H9 (cell line): ENCODE data around the gene TATDN2. TPM values are rescaled to one million over a fixed set of nuclear protein-coding genes. Genes with fewer than 3 reads are reported as not detected.

ENCODE experiments used
- DNase-seq: peaks from one replicate; pipeline ENCODE4 v3.0.0-alpha.2; 2017
- H2AFZ ChIP-seq: one replicate; pipeline ENCODE4 v1.6.1; 2013; ENCODE audit warnings: mild to moderate bottlenecking, low read length, control low read depth, moderate library complexity
- H2AK5ac ChIP-seq: 2 replicates; pipeline ENCODE4 v1.6.1; 2013; ENCODE audit warnings: low read length, control low read depth, mixed read lengths; ENCODE audit not compliant: insufficient read length
- H2BK120ac ChIP-seq: one replicate; pipeline ENCODE4 v1.6.1; 2013; ENCODE audit warnings: low read depth, mild to moderate bottlenecking, low read length, control low read depth, inconsistent platforms; ENCODE audit not compliant: poor library complexity, severe bottlenecking
- H2BK12ac ChIP-seq: 2 replicates; pipeline ENCODE4 v1.6.1; 2013; ENCODE audit warnings: low read length, control low read depth, mixed read lengths, low read depth; ENCODE audit not compliant: insufficient read length
- H2BK15ac ChIP-seq: 2 replicates; pipeline ENCODE4 v1.6.1; 2013; ENCODE audit warnings: low read depth, low read length, control low read depth
- H2BK20ac ChIP-seq: one replicate; pipeline ENCODE4 v1.6.1; 2013; ENCODE audit warnings: low read depth, mild to moderate bottlenecking, low read length, control low read depth, inconsistent platforms; ENCODE audit not compliant: poor library complexity, severe bottlenecking
- H2BK5ac ChIP-seq: 2 replicates; pipeline ENCODE4 v1.6.1; 2013; ENCODE audit warnings: low read length, control low read depth, mixed read lengths; ENCODE audit not compliant: insufficient read length
- H3K14ac ChIP-seq: 2 replicates; pipeline ENCODE4 v1.6.1; 2013; ENCODE audit warnings: low read length, control low read depth; ENCODE audit not compliant: insufficient read depth
- H3K18ac ChIP-seq: 2 replicates; pipeline ENCODE4 v1.6.1; 2013; ENCODE audit warnings: low read depth, mild to moderate bottlenecking, mixed read lengths, low read length, control low read depth; ENCODE audit not compliant: insufficient read length
- H3K23ac ChIP-seq: 2 replicates; pipeline ENCODE4 v1.6.1; 2013; ENCODE audit warnings: low read length, control low read depth, mixed read lengths, low read depth; ENCODE audit not compliant: insufficient read length
- H3K23me2 ChIP-seq: 2 replicates; pipeline ENCODE4 v1.6.1; 2013; ENCODE audit warnings: low read depth, mild to moderate bottlenecking, mixed read lengths, low read length, control low read depth; ENCODE audit not compliant: insufficient read length, poor library complexity, severe bottlenecking
- H3K27ac ChIP-seq: 2 replicates; pipeline ENCODE4 v1.5.1; 2013; ENCODE audit warnings: low read length, control low read depth, mixed read lengths, low read depth; ENCODE audit not compliant: insufficient read length
- H3K27me3 ChIP-seq: 2 replicates; pipeline ENCODE4 v1.6.1; 2013; ENCODE audit warnings: low read length, control low read depth, inconsistent platforms; ENCODE audit not compliant: insufficient read depth
- H3K4ac ChIP-seq: 2 replicates; pipeline ENCODE4 v1.6.1; 2013; ENCODE audit warnings: low read depth, mild to moderate bottlenecking, control low read depth, inconsistent platforms, low read length, moderate library complexity
- H3K4me1 ChIP-seq: 2 replicates; pipeline ENCODE4 v1.6.1; 2013; ENCODE audit warnings: low read length, control low read depth, inconsistent platforms; ENCODE audit not compliant: insufficient read depth
- H3K4me2 ChIP-seq: 2 replicates; pipeline ENCODE4 v1.6.1; 2013; ENCODE audit warnings: low read length, control low read depth, mixed read lengths; ENCODE audit not compliant: insufficient read length, insufficient read depth
- H3K56ac ChIP-seq: 2 replicates; pipeline ENCODE4 v1.6.1; 2013; ENCODE audit warnings: low read depth, mild to moderate bottlenecking, mixed read lengths, low read length, control low read depth; ENCODE audit not compliant: insufficient read length
- H3K79me1 ChIP-seq: 2 replicates; pipeline ENCODE4 v1.6.1; 2013; ENCODE audit warnings: low read depth, mild to moderate bottlenecking, moderate library complexity, low read length, control low read depth, inconsistent platforms; ENCODE audit not compliant: insufficient read depth, poor library complexity, severe bottlenecking
- H3K79me2 ChIP-seq: 2 replicates; pipeline ENCODE4 v1.6.1; 2013; ENCODE audit warnings: low read length, control low read depth, inconsistent platforms; ENCODE audit not compliant: insufficient read depth
- H3K9ac ChIP-seq: 2 replicates; pipeline ENCODE4 v1.6.1; 2013; ENCODE audit warnings: low read length, control low read depth, mixed read lengths; ENCODE audit not compliant: insufficient read length; ENCODE audit errors: extremely low read depth
- H3K9me3 ChIP-seq: one replicate; pipeline ENCODE4 v1.6.1; 2013; ENCODE audit warnings: low read depth, low read length, inconsistent platforms; ENCODE audit not compliant: control insufficient read depth
- H3T11ph ChIP-seq: one replicate; pipeline ENCODE4 v1.6.1; 2013; ENCODE audit warnings: mild to moderate bottlenecking, low read length, control low read depth, inconsistent platforms
- H4K20me1 ChIP-seq: one replicate; pipeline ENCODE4 v1.6.1; 2013; ENCODE audit not compliant: control insufficient read depth, insufficient read length, insufficient read depth
- H4K5ac ChIP-seq: 2 replicates; pipeline ENCODE4 v1.6.1; 2013; ENCODE audit warnings: low read depth, mild to moderate bottlenecking, mixed read lengths, low read length, control low read depth; ENCODE audit not compliant: insufficient read length
- H4K8ac ChIP-seq: replicated peaks from 2 replicates; pipeline ENCODE4 v1.6.1; 2013; ENCODE audit warnings: low read length, control low read depth, mixed read lengths, low read depth; ENCODE audit not compliant: insufficient read length
- H4K91ac ChIP-seq: 2 replicates; pipeline ENCODE4 v1.6.1; 2013; ENCODE audit warnings: low read depth, mild to moderate bottlenecking, moderate library complexity, mixed read lengths, low read length, control low read depth; ENCODE audit not compliant: insufficient read length
- H3K27ac Mint-ChIP-seq, 3 experiments: 2 replicates in 2 of 3; 3 replicates in 1 of 3; pipeline ENCODE4 v1.8.0; 2020 to 2021; ENCODE audit warnings: mixed read lengths in 3 of 3, mild to moderate bottlenecking in 1 of 3, moderate library complexity in 1 of 3
- H3K27me3 Mint-ChIP-seq: 2 replicates; pipeline ENCODE4 v1.8.0; 2021; ENCODE audit warnings: low read depth, mild to moderate bottlenecking, moderate library complexity, mixed read lengths
- H3K36me3 Mint-ChIP-seq, 3 experiments: 2 replicates in 2 of 3; 3 replicates in 1 of 3; pipeline ENCODE4 v1.8.0; 2020 to 2021; ENCODE audit warnings: low read depth in 3 of 3, mixed read lengths in 3 of 3; ENCODE audit not compliant: insufficient read depth in 1 of 3
- H3K4me1 Mint-ChIP-seq, 2 experiments: 2 replicates each; pipeline ENCODE4 v1.8.0; 2020; ENCODE audit warnings: mixed read lengths in 2 of 2
- H3K4me3 Mint-ChIP-seq, 2 experiments: 2 replicates in 1 of 2; 3 replicates in 1 of 2; pipeline ENCODE4 v1.8.0; 2020 to 2021; ENCODE audit warnings: mild to moderate bottlenecking in 2 of 2, mixed read lengths in 2 of 2, moderate library complexity in 1 of 2
- H3K9me3 Mint-ChIP-seq, 2 experiments: 2 replicates in 1 of 2; 3 replicates in 1 of 2; pipeline ENCODE4 v1.8.0; 2020; ENCODE audit warnings: mild to moderate bottlenecking in 2 of 2, mixed read lengths in 2 of 2, moderate library complexity in 1 of 2
- WGBS: extraction: QIAGEN DNeasy Blood & Tissue Kit; methylation state at CpG from one replicate; pipeline ENCODE4 v1.1.7; 2013; ENCODE audit warnings: missing lambda C conversion rate, low lambda C conversion rate, mixed read lengths; ENCODE audit not compliant: insufficient read length; ENCODE audit errors: extremely low coverage; 5-methylcytosine and 5-hydroxymethylcytosine counted together
- total RNA-seq: library from RNA; stranded (reverse); gene quantifications from 2 replicates; pipeline ENCODE4 v1.2.1, GENCODE V29; 2021
- TF ChIP-seq, protein P1 (sequence below): fragments of 200-600 bp; sonication (generic); conservative IDR thresholded peaks from 3 replicates; pipeline ENCODE4 v1.8.0; 2021; ENCODE audit warnings: antibody characterized with exemption, mild to moderate bottlenecking

Gene TATDN2
- total RNA-seq, 1 experiment from 2014 or later = 34.4 TPM

DNA sequence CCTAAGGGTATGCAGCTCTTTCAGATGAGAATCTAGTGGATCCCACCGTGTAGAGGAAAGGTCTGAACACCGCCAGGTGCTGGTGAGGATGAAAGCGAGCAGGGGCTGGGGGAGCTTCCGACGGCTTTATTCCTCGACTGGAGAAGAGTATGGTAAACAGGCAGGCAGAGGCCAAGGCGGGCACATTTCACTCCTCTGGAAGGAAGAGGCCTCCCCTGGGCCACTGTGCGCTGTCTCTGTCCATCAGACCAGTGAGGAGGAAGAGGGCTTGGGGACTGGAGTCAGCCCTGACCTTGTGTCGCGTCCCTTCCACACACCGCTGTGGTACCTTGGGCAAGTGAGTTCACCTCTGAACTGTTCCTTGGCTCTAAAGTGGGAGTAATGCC lies 40.3 kb downstream of the TATDN2 start:
- Histone ChIP-seq H3K14ac (no peak overlapping the region), H3K79me1 (no peaks in the 10 kb centered on the region), H2BK20ac (no peak overlapping the region), H3K9me3 (no peaks in the 10 kb centered on the region), H4K20me1 (no peaks in the 10 kb centered on the region), H3K23ac (no peak overlapping the region), H2BK120ac (no peak overlapping the region), H3K27me3 (no peaks in the 10 kb centered on the region), H2AFZ (no peak overlapping the region), H2BK12ac (no peak overlapping the region), H4K5ac (no peak overlapping the region), H4K91ac (no peak overlapping the region), H3T11ph (no peak overlapping the region), H3K79me2 (no peaks in the 10 kb centered on the region), H3K23me2 (no peaks in the 10 kb centered on the region), H4K8ac (no peak overlapping the region), H2BK15ac (no peak overlapping the region), H3K27ac (no peak overlapping the region), H2AK5ac (no peak overlapping the region), H3K9ac (no peak overlapping the region), H3K4me1 (0 out of 2 replicates have a peak, but pooled peaks cover 1% of the 10 kb centered on the region), H3K4ac (no peak overlapping the region), H3K56ac (no peak overlapping the region), H3K4me2 (no peak overlapping the region), H2BK5ac (no peak overlapping the region), H3K18ac (no peak overlapping the region)
- WGBS = no CpG with 5 or more reads among the region's 11 CpGs
- peaks cover 19% of the 10 kb centered on the region in 2 experiments for H3K4me1 Mint-ChIP-seq
- H3K4me3 Mint-ChIP-seq = no peak overlapping the region
- peaks cover 5 to 39% (median 11%) of the 10 kb centered on the region in 3 experiments; a peak in 6 of 7 replicates for H3K36me3 Mint-ChIP-seq
- H3K9me3 Mint-ChIP-seq = no peaks in the 10 kb centered on the region
- H3K27ac Mint-ChIP-seq = no peak overlapping the region
- TF ChIP-seq, protein P1, sequence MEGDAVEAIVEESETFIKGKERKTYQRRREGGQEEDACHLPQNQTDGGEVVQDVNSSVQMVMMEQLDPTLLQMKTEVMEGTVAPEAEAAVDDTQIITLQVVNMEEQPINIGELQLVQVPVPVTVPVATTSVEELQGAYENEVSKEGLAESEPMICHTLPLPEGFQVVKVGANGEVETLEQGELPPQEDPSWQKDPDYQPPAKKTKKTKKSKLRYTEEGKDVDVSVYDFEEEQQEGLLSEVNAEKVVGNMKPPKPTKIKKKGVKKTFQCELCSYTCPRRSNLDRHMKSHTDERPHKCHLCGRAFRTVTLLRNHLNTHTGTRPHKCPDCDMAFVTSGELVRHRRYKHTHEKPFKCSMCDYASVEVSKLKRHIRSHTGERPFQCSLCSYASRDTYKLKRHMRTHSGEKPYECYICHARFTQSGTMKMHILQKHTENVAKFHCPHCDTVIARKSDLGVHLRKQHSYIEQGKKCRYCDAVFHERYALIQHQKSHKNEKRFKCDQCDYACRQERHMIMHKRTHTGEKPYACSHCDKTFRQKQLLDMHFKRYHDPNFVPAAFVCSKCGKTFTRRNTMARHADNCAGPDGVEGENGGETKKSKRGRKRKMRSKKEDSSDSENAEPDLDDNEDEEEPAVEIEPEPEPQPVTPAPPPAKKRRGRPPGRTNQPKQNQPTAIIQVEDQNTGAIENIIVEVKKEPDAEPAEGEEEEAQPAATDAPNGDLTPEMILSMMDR = no peak
- H3K27me3 Mint-ChIP-seq = no peaks in the 10 kb centered on the region
- no peak for DNase-seq
